HAP-1 (cell line): ENCODE data around the gene RACK1.

Source experiments
- DNase-seq, 2 experiments: peaks; one replicate each; pipeline ENCODE4 v3.0.0-alpha.2; 2016 to 2020; ENCODE audit warnings: low spot score in 2 of 2
- H3K27me3 ChIP-seq: fragments of 250-450 bp; sonication (Bioruptor Pico); 2 replicates; pipeline ENCODE4 v1.5.1; 2020; ENCODE audit warnings: low read depth, mild to moderate bottlenecking, moderate library complexity
- H3K36me3 ChIP-seq: fragments of 250-450 bp; sonication (Bioruptor Pico); replicated peaks from 2 replicates; pipeline ENCODE4 v1.5.1; 2020; ENCODE audit warnings: mild to moderate bottlenecking
- H3K4me1 ChIP-seq: fragments of 250-450 bp; sonication (Bioruptor Pico); 2 replicates; pipeline ENCODE4 v1.5.1; 2020; ENCODE audit warnings: mild to moderate bottlenecking
- H3K4me3 ChIP-seq: fragments of 250-450 bp; sonication (Bioruptor Pico); 2 replicates; pipeline ENCODE4 v1.5.1; 2020; ENCODE audit warnings: mild to moderate bottlenecking, moderate library complexity
- H3K9me3 ChIP-seq: fragments of 250-450 bp; sonication (Bioruptor Pico); 2 replicates; pipeline ENCODE4 v1.5.1; 2020; ENCODE audit warnings: mild to moderate bottlenecking, moderate library complexity
- in situ Hi-C: fragments of 300-500 bp; cut with MboI; formaldehyde crosslinking; loops from 3 replicates; pipeline ENCODE4 v1.14.3; 2020; ENCODE audit warnings: low sequenced_read_pairs, inconsistent platforms, mixed read lengths

The RACK1 gene

DNA sequence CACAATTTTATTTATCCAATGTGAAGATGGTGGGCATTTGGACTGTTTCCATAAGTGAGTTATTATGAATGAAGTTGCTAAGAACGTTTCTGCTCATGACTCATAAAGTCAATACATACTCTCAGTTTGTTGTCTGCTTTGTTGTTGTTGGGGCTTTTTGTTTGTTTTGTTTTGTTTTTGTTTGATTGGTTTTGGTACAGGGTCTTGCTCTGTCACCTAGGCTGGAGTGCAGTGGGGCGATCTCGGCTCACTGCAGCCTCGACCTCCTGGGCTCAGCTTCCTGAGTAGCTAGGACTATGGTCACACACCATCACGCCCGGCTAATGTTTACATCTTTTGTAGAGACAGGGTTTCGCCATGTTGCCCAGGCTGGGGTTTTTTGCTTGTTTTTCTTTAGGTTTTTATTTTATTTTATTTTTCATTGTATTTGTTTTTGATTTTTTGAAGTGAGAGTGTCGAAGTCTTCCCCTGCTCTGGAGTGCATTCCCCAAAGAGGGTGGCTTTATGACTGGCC, 56.7 kb downstream of the RACK1 start:
- Histone ChIP-seq H3K4me3 (peak overlapping the region; percentile 55), H3K9me3 (peaks cover 3% of the 10 kb centered on the region; the same call in 1 of the 2 replicates), H3K4me1 (no peaks in the 10 kb centered on the region; the same call in 1 of the 2 replicates), H3K36me3 (no peaks in the 10 kb centered on the region), H3K27me3 (no peaks in the 10 kb centered on the region)
- DNase-seq, result peak in 1 of 2 experiments; percentile 50
- in situ Hi-C loops, result loop anchor here (5.0 kb wide), 1 partner anchor 35 kb away; the partner anchor contains the start of gene TRIM41
